ENCODE data around the gene TRPT1. TPM values are rescaled to one million over a fixed set of nuclear protein-coding genes. Genes with fewer than 3 reads are reported as not detected.
A peak's percentile ranks its signal among the peaks of the same experiment; 100 is the strongest.
"Not testable (repeated sequence)": the region's sequence is repeated elsewhere in the genome, so short reads cannot be mapped to it uniquely, and the experiment has no call there.

TRPT1 gene
- total RNA-seq, 2 experiments from 2014 or later = 11.3 to 11.5 TPM

DNA sequence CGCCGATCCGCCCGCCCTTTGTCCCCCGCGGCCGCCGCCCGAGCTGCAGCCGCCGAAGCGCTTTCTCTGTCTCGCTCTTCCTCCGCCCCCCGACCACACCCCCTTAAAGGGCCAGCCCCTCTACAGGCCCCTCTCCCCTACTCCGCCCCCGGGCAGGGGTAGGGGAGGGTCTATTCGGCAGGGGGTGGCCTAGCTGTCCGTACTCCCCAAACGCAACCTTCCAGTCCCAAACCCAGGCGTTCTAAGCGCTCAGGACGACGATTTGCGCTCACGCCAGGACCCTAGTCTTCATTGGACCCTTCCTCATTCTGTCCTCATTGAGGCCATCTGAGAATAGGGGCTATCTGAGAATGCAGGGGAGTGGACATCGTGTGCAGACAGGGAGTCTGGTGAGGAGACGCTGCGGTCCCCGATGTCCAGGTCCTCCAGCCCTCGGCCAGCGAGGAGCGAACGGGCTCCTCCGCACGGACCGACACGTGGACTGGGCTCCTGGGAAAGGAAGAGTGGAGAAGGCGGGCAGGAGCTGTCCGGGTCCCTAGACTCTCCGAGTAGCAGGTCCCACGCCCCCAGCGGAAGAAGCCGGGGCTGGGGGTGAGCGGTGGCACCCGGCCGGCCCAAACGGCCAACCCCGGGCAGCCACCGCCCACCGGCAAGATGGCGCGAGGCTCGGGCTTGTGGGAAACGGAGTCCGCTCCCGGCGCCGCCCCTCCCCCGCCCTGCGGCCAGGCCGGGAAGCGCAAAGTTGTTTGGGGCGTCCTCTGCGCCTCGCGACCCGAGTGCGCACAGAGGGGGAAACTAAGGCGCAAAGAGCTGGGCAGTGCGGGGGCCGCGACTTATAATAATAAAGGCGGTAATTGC, 21.1 kb upstream of the TRPT1 start, which contains the start of gene PPP1R14B:
TSS of gene PPP1R14B (minus strand) at position 73 of the 858 bp plus-strand sequence. CDS start 270 bp downstream, outside the sequence.
- H3K9me3 Mint-ChIP-seq = no peaks in the 10 kb centered on the region
- peak; percentile 63 for ATAC-seq (ENCODE audit: poor library complexity)
- CTCF ChIA-PET = interaction anchor here (1.0 to 3.9 kb wide), 7 partner anchors 12 to 61 kb away, joined by 3 to 15 read pairs (median 8); partner anchors contain the start of genes NUDT22, STIP1 and TRPT1
- Histone ChIP-seq H3K36me3 (ENCODE audit: insufficient read depth, low read length) (peaks cover 10% of the 10 kb centered on the region), H3K27me3 (ENCODE audit: control insufficient read depth in 1 of 2, insufficient read depth in 2 of 2, low read length in 2 of 2) (no peaks in the 10 kb centered on the region), H3K9me3 (ENCODE audit: control insufficient read depth in 1 of 2, insufficient read depth in 1 of 2, low read length in 2 of 2) (no peaks in the 10 kb centered on the region), H3K4me1 (ENCODE audit: insufficient read depth, low read length) (peaks cover 61% of the 10 kb centered on the region), H3K4me3 (ENCODE audit: low read length) (peak within 1 kb of the TSS; percentile 90), H3K27ac (ENCODE audit: low read depth in 1 of 2, low read length in 2 of 2) (peak within 1 kb of the TSS; percentile 48 to 57)
- TF ChIP-seq, protein P1, sequence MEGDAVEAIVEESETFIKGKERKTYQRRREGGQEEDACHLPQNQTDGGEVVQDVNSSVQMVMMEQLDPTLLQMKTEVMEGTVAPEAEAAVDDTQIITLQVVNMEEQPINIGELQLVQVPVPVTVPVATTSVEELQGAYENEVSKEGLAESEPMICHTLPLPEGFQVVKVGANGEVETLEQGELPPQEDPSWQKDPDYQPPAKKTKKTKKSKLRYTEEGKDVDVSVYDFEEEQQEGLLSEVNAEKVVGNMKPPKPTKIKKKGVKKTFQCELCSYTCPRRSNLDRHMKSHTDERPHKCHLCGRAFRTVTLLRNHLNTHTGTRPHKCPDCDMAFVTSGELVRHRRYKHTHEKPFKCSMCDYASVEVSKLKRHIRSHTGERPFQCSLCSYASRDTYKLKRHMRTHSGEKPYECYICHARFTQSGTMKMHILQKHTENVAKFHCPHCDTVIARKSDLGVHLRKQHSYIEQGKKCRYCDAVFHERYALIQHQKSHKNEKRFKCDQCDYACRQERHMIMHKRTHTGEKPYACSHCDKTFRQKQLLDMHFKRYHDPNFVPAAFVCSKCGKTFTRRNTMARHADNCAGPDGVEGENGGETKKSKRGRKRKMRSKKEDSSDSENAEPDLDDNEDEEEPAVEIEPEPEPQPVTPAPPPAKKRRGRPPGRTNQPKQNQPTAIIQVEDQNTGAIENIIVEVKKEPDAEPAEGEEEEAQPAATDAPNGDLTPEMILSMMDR (IDR thresholded peaks at IDR 0.05) = no peak
- H3K36me3 Mint-ChIP-seq (ENCODE audit: low read depth) = peaks cover 12% of the 10 kb centered on the region
- peaks cover 41% of the 10 kb centered on the region for H3K4me1 Mint-ChIP-seq (ENCODE audit: low read depth)
- peak within 1 kb of the TSS; percentile 94 for H3K4me3 Mint-ChIP-seq
- POLR2A ChIA-PET = interaction anchor here (0.8 to 6.2 kb wide), 12 partner anchors 14 to 261 kb away, joined by 3 to 65 read pairs (median 13); partner anchors contain the start of genes BAD, ESRRA, FERMT3 and GPR137
- peak; percentile 60 to 89 (median 76) for DNase-seq
- no peaks in the 10 kb centered on the region for H3K27me3 Mint-ChIP-seq
- H3K27ac Mint-ChIP-seq = peak within 1 kb of the TSS; percentile 82
- intact Hi-C loops (cut with DNase I, micrococcal nuclease) = loop anchor here (1.0 kb wide), 2 partner anchors 22 to 23 kb away; no protein-coding TSS in a partner anchor

DNA sequence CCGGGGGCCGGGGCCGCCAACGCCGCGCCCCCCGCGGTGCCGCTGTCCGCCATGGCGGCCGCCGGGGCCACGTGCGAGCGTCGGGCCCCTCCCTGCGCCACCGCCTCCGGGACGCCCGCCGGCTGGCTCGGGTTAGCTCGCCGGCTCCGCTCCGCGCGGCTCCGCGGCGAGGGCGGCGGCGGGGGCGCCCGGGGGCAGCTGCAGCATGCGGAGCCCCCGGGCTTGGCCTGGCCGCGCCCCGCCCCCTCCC, 20.6 kb upstream of the TRPT1 start:
- peak overlapping the region; percentile 90 for H3K4me3 ChIP-seq (ENCODE audit: low read length)

DNA sequence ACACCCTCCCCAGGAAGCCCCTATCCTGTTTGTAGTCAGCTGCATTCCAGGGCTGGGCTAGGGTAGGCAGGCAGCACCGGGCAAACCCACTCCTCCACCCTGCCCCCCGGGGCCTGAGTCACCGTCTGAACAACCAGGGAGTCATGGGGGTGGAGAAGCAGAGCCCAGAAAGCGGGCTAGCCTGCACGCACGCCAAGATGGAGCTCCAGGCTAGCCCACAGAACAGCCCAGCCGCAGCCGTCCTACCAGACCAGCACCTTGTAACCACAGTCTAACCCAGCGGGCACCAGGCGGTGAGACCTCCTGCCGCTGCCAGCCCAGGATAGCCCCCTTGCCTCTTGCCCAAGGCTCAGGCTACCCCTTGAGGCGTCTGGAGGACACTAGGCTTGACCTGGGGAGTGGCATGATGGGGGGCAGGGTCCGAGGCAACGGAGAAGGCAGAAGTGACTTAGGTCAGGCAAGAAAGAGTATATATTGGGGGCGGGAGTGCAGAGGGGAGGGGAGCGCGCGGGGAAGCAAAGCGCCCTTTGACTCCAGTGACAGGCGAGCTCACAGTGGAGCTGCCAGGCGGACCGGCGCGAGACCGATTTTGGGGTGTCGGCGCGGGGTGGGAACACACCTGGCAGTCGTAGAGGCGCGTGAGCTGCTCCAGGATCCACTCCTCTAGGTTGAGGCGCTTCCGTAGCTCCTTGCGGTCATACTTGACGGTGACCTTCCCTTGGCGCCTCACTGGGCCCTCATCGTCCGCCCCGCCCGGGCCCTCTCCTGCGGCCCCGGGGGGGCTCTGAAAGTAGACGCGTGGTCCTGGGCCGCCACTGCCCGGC, 20.0 kb upstream of the TRPT1 start:
- peak overlapping the region; percentile 82 for H3K27ac Mint-ChIP-seq
- DNase-seq = peak; percentile 20 to 89 (median 64)
- H3K27me3 Mint-ChIP-seq = no peaks in the 10 kb centered on the region
- ChIA-PET CTCF (interaction anchor here (0.6 to 3.9 kb wide), 9 partner anchors 11 to 60 kb away, joined by 3 to 15 read pairs (median 8); partner anchors contain the start of genes NUDT22, STIP1 and TRPT1), POLR2A (interaction anchor here (0.6 to 6.2 kb wide), 17 partner anchors 10 to 1391 kb away, joined by 3 to 65 read pairs (median 5); partner anchors contain the start of genes BAD, DNAJC4, ESRRA and FERMT3)
- H3K4me1 Mint-ChIP-seq (ENCODE audit: low read depth) = peaks cover 42% of the 10 kb centered on the region
- H3K4me3 Mint-ChIP-seq = peak overlapping the region; percentile 94
- Histone ChIP-seq H3K27me3 (ENCODE audit: control insufficient read depth in 1 of 2, insufficient read depth in 2 of 2, low read length in 2 of 2) (no peaks in the 10 kb centered on the region), H3K4me3 (ENCODE audit: low read length) (peak overlapping the region; percentile 64), H3K9me3 (ENCODE audit: control insufficient read depth in 1 of 2, insufficient read depth in 1 of 2, low read length in 2 of 2) (no peaks in the 10 kb centered on the region), H3K4me1 (ENCODE audit: insufficient read depth, low read length) (peaks cover 59% of the 10 kb centered on the region), H3K27ac (ENCODE audit: low read depth in 1 of 2, low read length in 2 of 2) (peak overlapping the region in 1 of 2 donors; percentile 48), H3K36me3 (ENCODE audit: insufficient read depth, low read length) (peaks cover 10% of the 10 kb centered on the region)
- no peaks in the 10 kb centered on the region for H3K9me3 Mint-ChIP-seq
- H3K36me3 Mint-ChIP-seq (ENCODE audit: low read depth) = peaks cover 19% of the 10 kb centered on the region
- TF ChIP-seq, protein P1 (IDR thresholded peaks at IDR 0.05) = no peak
- intact Hi-C loops (cut with DNase I, micrococcal nuclease) = no loop called here
- no peak for ATAC-seq (ENCODE audit: poor library complexity)

More for the DNA sequence above, 20.6 kb upstream of the TRPT1 start:
- Mint-ChIP-seq H3K27ac (peak overlapping the region; percentile 42), H3K4me3 (peak overlapping the region; percentile 91), H3K4me1 (ENCODE audit: low read depth) (peaks cover 36% of the 10 kb centered on the region), H3K36me3 (ENCODE audit: low read depth) (peaks cover 14% of the 10 kb centered on the region)
- H3K27ac ChIP-seq (ENCODE audit: low read depth in 1 of 2, low read length in 2 of 2); H3K27me3 Mint-ChIP-seq; DNase-seq; intact Hi-C loops (cut with DNase I, micrococcal nuclease); H3K9me3 ChIP-seq (ENCODE audit: control insufficient read depth in 1 of 2, insufficient read depth in 1 of 2, low read length in 2 of 2); H3K9me3 Mint-ChIP-seq; H3K27me3 ChIP-seq (ENCODE audit: control insufficient read depth in 1 of 2, insufficient read depth in 2 of 2, low read length in 2 of 2): not testable (repeated sequence)
- CTCF ChIA-PET = interaction anchor here (1.0 to 3.9 kb wide), 8 partner anchors 12 to 61 kb away, joined by 3 to 15 read pairs (median 9); partner anchors contain the start of genes NUDT22, STIP1 and TRPT1
- Histone ChIP-seq H3K4me1 (ENCODE audit: insufficient read depth, low read length) (peaks cover 61% of the 10 kb centered on the region), H3K36me3 (ENCODE audit: insufficient read depth, low read length) (peaks cover 10% of the 10 kb centered on the region)
- POLR2A ChIA-PET = interaction anchor here (0.8 to 6.2 kb wide), 12 partner anchors 14 to 261 kb away, joined by 3 to 65 read pairs (median 13); partner anchors contain the start of genes BAD, ESRRA, FERMT3 and GPR137
- ATAC-seq (ENCODE audit: poor library complexity) = peak; percentile 19
